H1 (cell line): ENCODE results near the gene SH3D19. TPM values are rescaled to one million over a fixed set of nuclear protein-coding genes. Genes with fewer than 3 reads are reported as not detected.

ENCODE experiments used
- CTCF ChIA-PET: fragments of 300-600 bp; sonication (Branson Sonifier 250); formaldehyde crosslinking; loops from one replicate; lab custom pipeline; 2021; ENCODE audit not compliant: partially characterized antibody; lab: Charles Lee
- POLR2A ChIA-PET: fragments of 300-600 bp; sonication (Branson Sonifier 250); formaldehyde crosslinking; loops from one replicate; lab custom pipeline; 2021; ENCODE audit warnings: inconsistent platforms; ENCODE audit not compliant: partially characterized antibody; lab: Charles Lee
- DNase-seq, 2 experiments: peaks; one replicate each; pipeline versions ENCODE4 v3.0.0 to v3.0.0-alpha.2; 2010 to 2022; ENCODE audit warnings: low spot score in 2 of 2, low read depth in 1 of 2, mixed read lengths in 1 of 2
- FAIRE-seq: peaks from 2 replicates; lab custom pipeline; 2011; peaks lifted over from hg19 to GRCh38; lab: Jason Lieb, UNC
- H2AFZ ChIP-seq: 2 replicates; pipeline ENCODE4 v1.8.1; 2012; ENCODE audit warnings: low read length, inconsistent platforms
- H2AK5ac ChIP-seq: 2 replicates; pipeline ENCODE4 v1.6.1; 2013; ENCODE audit warnings: low read depth, low read length
- H2BK120ac ChIP-seq: replicated peaks from 2 replicates; pipeline ENCODE3; 2013; ENCODE audit warnings: low read depth, low read length, inconsistent platforms
- H2BK12ac ChIP-seq: 2 replicates; pipeline ENCODE4 v1.6.1; 2013; ENCODE audit warnings: low read depth, low read length
- H2BK15ac ChIP-seq: 2 replicates; pipeline ENCODE4 v1.6.1; 2013; ENCODE audit warnings: low read length
- H2BK20ac ChIP-seq: 2 replicates; pipeline ENCODE4 v1.6.1; 2013; ENCODE audit warnings: low read length
- H2BK5ac ChIP-seq: 2 replicates; pipeline ENCODE4 v1.6.1; 2013; ENCODE audit warnings: low read depth, low read length
- H3K14ac ChIP-seq: 2 replicates; pipeline ENCODE4 v1.6.1; 2013; ENCODE audit warnings: inconsistent platforms; ENCODE audit not compliant: insufficient read length
- H3K18ac ChIP-seq: 2 replicates; pipeline ENCODE4 v1.6.1; 2013; ENCODE audit warnings: low read length; ENCODE audit errors: extremely low read depth
- H3K23ac ChIP-seq: 2 replicates; pipeline ENCODE4 v1.6.1; 2013; ENCODE audit warnings: inconsistent platforms; ENCODE audit not compliant: insufficient read length
- H3K23me2 ChIP-seq: 2 replicates; pipeline ENCODE4 v1.6.1; 2013; ENCODE audit warnings: low read depth, low read length
- H3K27ac ChIP-seq: 2 replicates; pipeline ENCODE4 v1.6.1; 2011; ENCODE audit warnings: low read depth, low read length, inconsistent platforms
- H3K27me3 ChIP-seq, 4 experiments: replicated peaks in 1 of 4; 1 replicate in 1 of 4; 2 replicates in 3 of 4; pipeline versions ENCODE4 v1.6.1 to v1.8.1; 2011 to 2013; ENCODE audit warnings: low read length in 3 of 4, mild to moderate bottlenecking in 3 of 4, inconsistent platforms in 2 of 4, mixed read lengths in 2 of 4, moderate library complexity in 1 of 4; ENCODE audit not compliant: control insufficient read depth in 3 of 4, insufficient read depth in 3 of 4; ENCODE audit errors: extremely low read depth in 1 of 4
- H3K36me3 ChIP-seq, 4 experiments: 2 replicates each; pipeline versions ENCODE4 v1.6.1 to v1.8.1; 2011 to 2013; ENCODE audit warnings: mild to moderate bottlenecking in 4 of 4, low read length in 3 of 4, moderate library complexity in 2 of 4, control low read depth in 1 of 4, inconsistent platforms in 1 of 4; ENCODE audit not compliant: insufficient read depth in 4 of 4, control insufficient read depth in 2 of 4
- H3K4ac ChIP-seq: replicated peaks from 2 replicates; pipeline ENCODE3; 2013; ENCODE audit warnings: low read length, low read depth, mixed read lengths, inconsistent platforms; ENCODE audit not compliant: insufficient read length
- H3K4me1 ChIP-seq, 4 experiments: replicated peaks in 1 of 4; 1 replicate in 1 of 4; 2 replicates in 3 of 4; pipeline versions ENCODE4 v1.6.1 to v1.8.1; 2011 to 2013; ENCODE audit warnings: low read length in 3 of 4, inconsistent platforms in 2 of 4, mixed read lengths in 1 of 4; ENCODE audit not compliant: insufficient read depth in 4 of 4, control insufficient read depth in 3 of 4
- H3K4me2 ChIP-seq, 2 experiments: 2 replicates each; pipeline versions ENCODE4 v1.6.1 to v1.8.1; 2011 to 2013; ENCODE audit warnings: low read depth in 2 of 2, low read length in 2 of 2, control low read depth in 1 of 2, inconsistent platforms in 1 of 2, mild to moderate bottlenecking in 1 of 2; ENCODE audit not compliant: insufficient read depth in 1 of 2
- H3K4me3 ChIP-seq, 4 experiments: fragments of 200-600, 300-600 bp in 1 of 4; sonication (generic), shearing (Covaris generic), sonication (Bioruptor Twin) in 1 of 4; 2 replicates each; pipeline versions ENCODE4 v1.5.1 to v1.8.1; 2011 to 2016; ENCODE audit warnings: low read length in 4 of 4, low read depth in 3 of 4, control low read depth in 2 of 4, inconsistent platforms in 2 of 4, mild to moderate bottlenecking in 2 of 4, mixed read lengths in 1 of 4, moderate library complexity in 1 of 4; ENCODE audit not compliant: insufficient read depth in 2 of 4; ENCODE audit errors: extremely low read depth in 1 of 4
- H3K56ac ChIP-seq: replicated peaks from 2 replicates; pipeline ENCODE3; 2013; ENCODE audit warnings: low read depth, mild to moderate bottlenecking, mixed read lengths, low read length, inconsistent platforms; ENCODE audit not compliant: insufficient read length
- H3K79me1 ChIP-seq: 2 replicates; pipeline ENCODE4 v1.6.1; 2013; ENCODE audit warnings: low read depth, low read length, control low read depth
- H3K79me2 ChIP-seq, 2 experiments: 2 replicates each; pipeline versions ENCODE4 v1.6.1 to v1.8.1; 2012 to 2013; ENCODE audit warnings: low read length in 2 of 2, mild to moderate bottlenecking in 2 of 2, inconsistent platforms in 1 of 2; ENCODE audit not compliant: insufficient read depth in 2 of 2, control insufficient read depth in 1 of 2
- H3K9ac ChIP-seq, 4 experiments: replicated peaks in 1 of 4; 1 replicate in 1 of 4; 2 replicates in 3 of 4; pipeline versions ENCODE4 v1.6.1 to v1.8.1; 2011 to 2013; ENCODE audit warnings: low read depth in 3 of 4, low read length in 3 of 4, control low read depth in 2 of 4, mild to moderate bottlenecking in 2 of 4, moderate library complexity in 2 of 4, inconsistent platforms in 1 of 4; ENCODE audit errors: extremely low read depth in 1 of 4
- H3K9me3 ChIP-seq, 2 experiments: 2 replicates each; pipeline versions ENCODE4 v1.6.1 to v1.8.1; 2012 to 2013; ENCODE audit warnings: mild to moderate bottlenecking in 2 of 2, moderate library complexity in 2 of 2, control low read depth in 1 of 2, inconsistent platforms in 1 of 2, low read depth in 1 of 2, low read length in 1 of 2, mixed read lengths in 1 of 2; ENCODE audit not compliant: insufficient read depth in 2 of 2
- H4K20me1 ChIP-seq, 2 experiments: replicated peaks in 1 of 2; 2 replicates each; pipeline versions ENCODE3 to v1.8.1; 2011 to 2013; ENCODE audit warnings: inconsistent platforms in 2 of 2, low read length in 2 of 2, mild to moderate bottlenecking in 1 of 2; ENCODE audit not compliant: insufficient read depth in 2 of 2, control insufficient read depth in 1 of 2
- H4K5ac ChIP-seq: 2 replicates; pipeline ENCODE4 v1.6.1; 2013; ENCODE audit warnings: low read length, low read depth, mixed read lengths, inconsistent platforms; ENCODE audit not compliant: insufficient read length
- H4K8ac ChIP-seq: 2 replicates; pipeline ENCODE4 v1.8.0; 2013; ENCODE audit warnings: mild to moderate bottlenecking, moderate library complexity, low read length, inconsistent platforms; ENCODE audit not compliant: insufficient read depth; ENCODE audit errors: extremely low read depth
- H4K91ac ChIP-seq: replicated peaks from 2 replicates; pipeline ENCODE3; 2013; ENCODE audit warnings: low read length, mixed read lengths, inconsistent platforms; ENCODE audit not compliant: insufficient read length
- ASH2L ChIP-seq: fragments of 200-600, 300-600 bp; sonication (generic); IDR thresholded peaks from one replicate; pipeline ENCODE4 v1.7.1; 2017; ENCODE audit warnings: low read length
- BACH1 ChIP-seq: IDR thresholded peaks from 2 replicates; pipeline ENCODE4 v1.6.1; 2012; ENCODE audit warnings: low read length, improper control_type of control experiment
- BRCA1 ChIP-seq: IDR thresholded peaks from 2 replicates; pipeline ENCODE4 v1.6.1; 2012; ENCODE audit warnings: low read depth, low read length, improper control_type of control experiment
- CHD1 ChIP-seq: IDR thresholded peaks from 2 replicates; pipeline ENCODE4 v1.6.1; 2012; ENCODE audit warnings: low read depth, low read length, improper control_type of control experiment
- CREB1 ChIP-seq: IDR thresholded peaks from 2 replicates; pipeline ENCODE4 v1.6.1; 2012; ENCODE audit warnings: inconsistent platforms
- HDAC2 ChIP-seq, 2 experiments: fragments of 300-600 bp in 1 of 2; sonication (generic) in 1 of 2; IDR thresholded peaks; 2 replicates each; pipeline ENCODE4 v1.6.1; 2011 to 2012; ENCODE audit warnings: low read depth in 2 of 2, low read length in 2 of 2, mild to moderate bottlenecking in 2 of 2, moderate library complexity in 2 of 2, borderline replicate concordance in 1 of 2, inconsistent platforms in 1 of 2
- KDM4A ChIP-seq: IDR thresholded peaks from one replicate; pipeline ENCODE4 v1.7.1; 2012; ENCODE audit warnings: low read depth, mild to moderate bottlenecking, moderate library complexity, low read length, inconsistent platforms; ENCODE audit not compliant: severe bottlenecking
- MAFK ChIP-seq: IDR thresholded peaks from 2 replicates; pipeline ENCODE4 v1.6.1; 2012; ENCODE audit warnings: low read depth, mild to moderate bottlenecking, improper control_type of control experiment, low read length
- NANOG ChIP-seq: IDR thresholded peaks from 2 replicates; pipeline ENCODE4 v1.6.1; 2011; ENCODE audit warnings: low read length, low read depth, mild to moderate bottlenecking, inconsistent platforms; ENCODE audit not compliant: insufficient read depth, poor library complexity, severe bottlenecking
- POLR2AphosphoS5 ChIP-seq: IDR thresholded peaks from 2 replicates; pipeline ENCODE4 v1.6.1; 2011; ENCODE audit warnings: low read depth, low read length
- RBBP5 ChIP-seq: IDR thresholded peaks from 2 replicates; pipeline ENCODE4 v1.7.1; 2012; ENCODE audit warnings: low read depth, mild to moderate bottlenecking, inconsistent platforms, low read length, moderate library complexity, borderline replicate concordance
- SIRT6 ChIP-seq: IDR thresholded peaks from one replicate; pipeline ENCODE4 v1.7.1; 2012; ENCODE audit warnings: low read length, inconsistent platforms
- SP4 ChIP-seq: IDR thresholded peaks from 2 replicates; pipeline ENCODE4 v1.6.1; 2012; ENCODE audit warnings: low read length, inconsistent platforms
- TBP ChIP-seq: IDR thresholded peaks from 2 replicates; pipeline ENCODE4 v1.6.1; 2011; ENCODE audit warnings: low read depth, low read length, improper control_type of control experiment
- TEAD4 ChIP-seq: IDR thresholded peaks from 2 replicates; pipeline ENCODE4 v1.6.1; 2012; ENCODE audit warnings: low read depth, low read length, inconsistent platforms, mixed read lengths
- WGBS, 2 experiments: shearing (Covaris generic) in 1 of 2; methylation state at CpG; one replicate each; pipeline versions ENCODE4 v1.1.6 to v1.1.7; 2013 to 2015; ENCODE audit warnings: low lambda C conversion rate in 2 of 2, mixed read lengths in 2 of 2, inconsistent platforms in 1 of 2, low coverage in 1 of 2, missing lambda C conversion rate in 1 of 2; ENCODE audit not compliant: insufficient replicate concordance in 2 of 2, insufficient coverage in 1 of 2, insufficient read length in 1 of 2; ENCODE audit errors: extremely low coverage in 1 of 2, missing lambda C conversion rate in 1 of 2; 5-methylcytosine and 5-hydroxymethylcytosine counted together
- polyA plus RNA-seq, 7 experiments: library from polyadenylated mRNA; depleted of rRNA in 3 of 7; stranded (reverse) in 5 of 7; unstranded in 2 of 7; fragments of >200 nt in 5 of 7; fragments of 200-250 nt in 2 of 7; gene quantifications; 1 replicate in 5 of 7; 2 replicates in 1 of 7; 4 replicates in 1 of 7; pipeline versions ENCODE4 v1.2.1 to v1.2.3, GENCODE V29; 2011 to 2013; ENCODE audit warnings: missing spikeins in 2 of 7, mixed read lengths in 2 of 7
- total RNA-seq: library from RNA; stranded (reverse); fragmentation: NEBNext Ultra II Directional; extraction: Animal tissue kit (Norgen Biotek cat#: 25700); gene quantifications from 2 replicates; pipeline ENCODE4 v1.2.1, GENCODE V29; 2021

The SH3D19 gene
- total and polyA plus RNA-seq, 2 of the 8 experiments (the other 6 are each of a cell fraction or from before 2014, with no cell fraction given), result 11.7 to 51.3 TPM

GRCh38 chr4:151218343-151218742 lies 107.1 kb downstream of the SH3D19 start:
- Histone ChIP-seq H3K79me2 (no peaks in the 10 kb centered on the region), H2BK120ac (no peak overlapping the region), H3K4me2 (no peak overlapping the region), H2BK5ac (no peak overlapping the region), H2BK15ac (no peak overlapping the region), H3K18ac (no peak overlapping the region), H3K4me1 (peaks cover 0 to 2% (median 0%) of the 10 kb centered on the region in 4 experiments; a peak in 1 of 7 replicates), H3K9ac (no peak overlapping the region), H3K4ac (no peak overlapping the region), H4K5ac (no peak overlapping the region), H4K8ac (no peak overlapping the region), H4K20me1 (no peaks in the 10 kb centered on the region), H3K27ac (no peak overlapping the region), H3K27me3 (no peaks in the 10 kb centered on the region), H3K9me3 (no peaks in the 10 kb centered on the region), H2AFZ (no peak overlapping the region), H3K4me3 (no peak overlapping the region), H2BK20ac (no peak overlapping the region), H3K79me1 (no peaks in the 10 kb centered on the region), H3K56ac (no peak overlapping the region), H4K91ac (no peak overlapping the region), H3K14ac (no peak overlapping the region), H2BK12ac (no peak overlapping the region), H3K23ac (no peak overlapping the region), H3K23me2 (no peaks in the 10 kb centered on the region), H3K36me3 (peaks cover 0 to 10% (median 0%) of the 10 kb centered on the region in 4 experiments; a peak in 1 of 8 replicates), H2AK5ac (no peak overlapping the region)
- ChIA-PET CTCF (no interaction called here), POLR2A (no interaction called here)
- FAIRE-seq (peak; percentile 66), DNase-seq (no peak)
- 96% methylated on average over 2 of the region's 2 CpGs; no CpG with 5 or more reads in 1 of the 2 experiments for WGBS, 2 experiments
- TF ChIP-seq CHD1 (no peak), NANOG (no peak), BACH1 (no peak), BRCA1 (no peak), POLR2AphosphoS5 (no peak), TEAD4 (no peak), SP4 (no peak), SIRT6 (no peak), MAFK (no peak), CREB1 (no peak), ASH2L (no peak), KDM4A (no peak), TBP (no peak), RBBP5 (no peak), HDAC2 (IDR thresholded peaks at IDR 0.05; ENCODE audit: borderline replicate concordance in 1 of 2, low read depth in 2 of 2, low read length in 2 of 2) (no peak)
